Thyroid gland (tissue), 4 donors: ENCODE measurements around the gene PRKCE. TPM values are rescaled to one million over a fixed set of nuclear protein-coding genes. Genes with fewer than 3 reads are reported as not detected.

Experiments
- DNase-seq, 2 donors: peaks; one replicate each; pipeline ENCODE4 v3.0.0-alpha.2; 2019
- H3K27ac ChIP-seq, 3 donors: fragments of 200-600 bp; sonication (generic); 1 replicate in 2 of 3; 2 replicates in 1 of 3; pipeline ENCODE4 v1.5.1; 2016 to 2019; ENCODE audit warnings: mild to moderate bottlenecking in 1 of 3, moderate library complexity in 1 of 3
- H3K27me3 ChIP-seq: fragments of 200-600 bp; sonication (generic); one replicate; pipeline ENCODE4 v1.5.1; 2019
- H3K36me3 ChIP-seq, 2 donors: fragments of 200-600 bp; sonication (generic); one replicate each; pipeline ENCODE4 v1.5.1; 2016 to 2019
- H3K4me1 ChIP-seq, 2 donors: fragments of 200-600 bp; sonication (generic); one replicate each; pipeline ENCODE4 v1.5.1; 2017 to 2019
- H3K4me3 ChIP-seq, 3 donors: fragments of 200-600 bp; sonication (generic); replicated peaks in 1 of 3; 1 replicate in 2 of 3; 2 replicates in 1 of 3; pipeline ENCODE4 v1.5.1; 2016; ENCODE audit warnings: mild to moderate bottlenecking in 1 of 3
- H3K9me3 ChIP-seq: fragments of 200-600 bp; sonication (generic); one replicate; pipeline ENCODE4 v1.5.1; 2017
- POLR2A ChIP-seq, 2 donors: fragments of 450-650 bp; IDR thresholded peaks; one replicate each; pipeline ENCODE4 v1.6.1; 2017; ENCODE audit warnings: antibody characterized with exemption in 2 of 2, mild to moderate bottlenecking in 2 of 2, moderate library complexity in 1 of 2
- WGBS, 2 donors: methylation state at CpG; one replicate each; pipeline ENCODE4 v1.1.5; 2017; 5-methylcytosine and 5-hydroxymethylcytosine counted together
- intact Hi-C: fragments of 100-400 bp; cut with DNase I; formaldehyde crosslinking; loops from one replicate; pipeline ENCODE4 v1.15.1; 2023
- total RNA-seq, 4 donors: library from RNA; depleted of rRNA; stranded (reverse); fragments of >200 nt; gene quantifications; one replicate each; pipeline ENCODE4 v1.2.3, GENCODE V29; 2016
- TF ChIP-seq, protein P1 (sequence below), 6 experiments: fragments of 200-600 bp in 3 of 6; fragments of 450-650 bp in 3 of 6; sonication (generic) in 3 of 6; IDR thresholded peaks; one replicate each; pipeline ENCODE4 v1.5.1; 2016 to 2019; ENCODE audit warnings: antibody characterized with exemption in 6 of 6, mild to moderate bottlenecking in 2 of 6, inconsistent platforms in 1 of 6, moderate library complexity in 1 of 6

Gene PRKCE
- total RNA-seq, 4 donors from 2014 or later = 8.4 to 35.3 (median 15.2) TPM

DNA sequence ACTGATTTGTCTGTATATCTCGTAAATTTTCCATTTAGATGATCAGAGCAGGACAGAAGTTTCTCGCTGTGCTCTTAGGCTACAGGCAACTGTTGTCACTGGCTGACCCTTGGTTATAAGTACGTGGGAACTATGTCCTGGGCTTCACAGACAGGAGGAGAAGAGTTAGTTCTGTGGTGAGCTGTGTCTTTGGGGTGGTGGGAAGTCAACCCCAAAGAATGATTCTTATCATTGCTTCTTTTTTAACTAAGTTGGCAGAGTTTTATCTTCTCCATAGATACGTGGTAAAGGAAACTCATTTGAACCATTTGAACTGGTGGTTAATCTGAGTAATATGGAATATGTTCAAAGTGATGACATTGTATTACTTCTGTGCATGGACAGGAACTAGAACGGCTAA lies 415.1 kb downstream of the PRKCE start:
- H3K27ac ChIP-seq = no peak overlapping the region
- H3K36me3 ChIP-seq = no peaks in the 10 kb centered on the region
- no peaks in the 10 kb centered on the region for H3K27me3 ChIP-seq
- H3K4me1 ChIP-seq = peaks cover 4% of the 10 kb centered on the region in 2 donors
- no peak for TF ChIP-seq POLR2A (IDR thresholded peaks at IDR 0.05)
- TF ChIP-seq, protein P1, sequence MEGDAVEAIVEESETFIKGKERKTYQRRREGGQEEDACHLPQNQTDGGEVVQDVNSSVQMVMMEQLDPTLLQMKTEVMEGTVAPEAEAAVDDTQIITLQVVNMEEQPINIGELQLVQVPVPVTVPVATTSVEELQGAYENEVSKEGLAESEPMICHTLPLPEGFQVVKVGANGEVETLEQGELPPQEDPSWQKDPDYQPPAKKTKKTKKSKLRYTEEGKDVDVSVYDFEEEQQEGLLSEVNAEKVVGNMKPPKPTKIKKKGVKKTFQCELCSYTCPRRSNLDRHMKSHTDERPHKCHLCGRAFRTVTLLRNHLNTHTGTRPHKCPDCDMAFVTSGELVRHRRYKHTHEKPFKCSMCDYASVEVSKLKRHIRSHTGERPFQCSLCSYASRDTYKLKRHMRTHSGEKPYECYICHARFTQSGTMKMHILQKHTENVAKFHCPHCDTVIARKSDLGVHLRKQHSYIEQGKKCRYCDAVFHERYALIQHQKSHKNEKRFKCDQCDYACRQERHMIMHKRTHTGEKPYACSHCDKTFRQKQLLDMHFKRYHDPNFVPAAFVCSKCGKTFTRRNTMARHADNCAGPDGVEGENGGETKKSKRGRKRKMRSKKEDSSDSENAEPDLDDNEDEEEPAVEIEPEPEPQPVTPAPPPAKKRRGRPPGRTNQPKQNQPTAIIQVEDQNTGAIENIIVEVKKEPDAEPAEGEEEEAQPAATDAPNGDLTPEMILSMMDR (IDR thresholded peaks at IDR 0.05) = no peak
- H3K4me3 ChIP-seq = no peak overlapping the region
- WGBS, 2 donors = 87 to 91% methylated on average over 5 of the region's 5 CpGs
- no peaks in the 10 kb centered on the region for H3K9me3 ChIP-seq
- no peak for DNase-seq
- intact Hi-C loops = no loop called here

DNA sequence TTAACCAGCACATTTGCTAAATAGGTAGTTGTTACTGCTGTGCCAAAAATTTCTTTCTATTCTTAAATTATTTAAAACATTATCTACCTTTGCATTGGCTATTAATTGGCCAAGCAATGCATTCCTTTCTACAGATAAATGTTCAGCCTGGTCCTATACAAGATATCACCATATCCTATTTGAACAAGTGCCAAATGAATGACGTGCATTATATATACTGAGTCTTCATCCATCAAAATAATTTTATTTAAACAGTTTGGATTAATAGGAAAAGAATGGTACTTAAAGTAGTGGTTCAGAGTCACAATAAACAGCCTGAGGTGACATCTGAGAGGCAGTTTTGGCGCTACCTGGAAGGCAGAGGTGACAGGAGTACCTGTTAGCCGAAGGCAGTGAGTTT lies 415.6 kb downstream of the PRKCE start:
- DNase-seq = no peak
- H3K4me3 ChIP-seq = no peak overlapping the region
- intact Hi-C loops = no loop called here
- H3K36me3 ChIP-seq = no peaks in the 10 kb centered on the region
- 94 to 95% methylated on average over 3 of the region's 3 CpGs for WGBS, 2 donors
- peaks cover 6 to 9% of the 10 kb centered on the region in 2 donors for H3K4me1 ChIP-seq
- no peaks in the 10 kb centered on the region for H3K9me3 ChIP-seq
- no peak overlapping the region for H3K27ac ChIP-seq
- TF ChIP-seq POLR2A (IDR thresholded peaks at IDR 0.05) = no peak
- TF ChIP-seq, protein P1 (IDR thresholded peaks at IDR 0.05) = no peak
- H3K27me3 ChIP-seq = no peaks in the 10 kb centered on the region

DNA sequence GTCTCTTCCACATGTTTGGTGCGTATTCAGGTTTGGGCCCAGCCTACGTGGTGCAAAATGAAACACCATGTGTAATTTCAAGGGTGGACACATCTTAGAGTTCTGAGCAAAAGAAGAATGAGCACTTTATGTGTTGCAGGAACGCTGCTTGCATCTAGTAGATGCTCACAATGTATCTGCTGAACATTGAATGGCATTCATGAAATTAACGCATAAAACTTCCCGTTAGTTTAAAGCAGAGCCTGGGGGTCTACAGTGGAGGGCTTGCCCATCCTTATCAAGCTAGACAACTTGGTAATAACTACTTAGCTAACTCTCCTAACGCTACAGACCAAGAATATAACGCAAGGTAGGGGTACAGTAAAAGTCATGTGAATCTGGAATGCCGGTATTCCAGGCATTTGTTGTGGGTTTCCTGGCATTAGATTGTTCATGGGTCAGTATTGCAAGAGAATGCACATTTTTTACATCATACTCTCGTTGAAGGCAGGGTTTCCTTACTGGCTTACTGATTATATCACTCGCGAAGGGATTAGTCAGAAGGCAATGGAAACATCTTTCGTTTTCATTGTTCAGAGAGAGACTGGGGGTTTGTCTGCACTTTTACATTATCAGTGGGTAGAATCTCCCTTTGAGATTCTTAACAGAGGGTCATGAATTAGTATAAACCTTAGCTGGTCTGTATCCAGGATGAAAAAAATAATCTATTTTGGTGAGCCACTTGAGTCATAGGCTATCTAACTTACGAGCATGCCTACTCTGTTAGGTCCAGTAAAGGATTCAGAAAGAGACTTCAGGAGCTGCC lies 416.2 kb downstream of the PRKCE start:
- H3K9me3 ChIP-seq = no peaks in the 10 kb centered on the region
- H3K4me3 ChIP-seq = no peak overlapping the region
- peaks cover 12 to 13% of the 10 kb centered on the region in 2 donors for H3K4me1 ChIP-seq
- TF ChIP-seq, protein P1 (IDR thresholded peaks at IDR 0.05) = no peak
- no peak for TF ChIP-seq POLR2A (IDR thresholded peaks at IDR 0.05)
- no peaks in the 10 kb centered on the region for H3K36me3 ChIP-seq
- no peak for DNase-seq
- no peaks in the 10 kb centered on the region for H3K27me3 ChIP-seq
- WGBS, 2 donors = 86 to 88% methylated on average over 13 of the region's 13 CpGs
- intact Hi-C loops = no loop called here
- H3K27ac ChIP-seq = no peak overlapping the region

DNA sequence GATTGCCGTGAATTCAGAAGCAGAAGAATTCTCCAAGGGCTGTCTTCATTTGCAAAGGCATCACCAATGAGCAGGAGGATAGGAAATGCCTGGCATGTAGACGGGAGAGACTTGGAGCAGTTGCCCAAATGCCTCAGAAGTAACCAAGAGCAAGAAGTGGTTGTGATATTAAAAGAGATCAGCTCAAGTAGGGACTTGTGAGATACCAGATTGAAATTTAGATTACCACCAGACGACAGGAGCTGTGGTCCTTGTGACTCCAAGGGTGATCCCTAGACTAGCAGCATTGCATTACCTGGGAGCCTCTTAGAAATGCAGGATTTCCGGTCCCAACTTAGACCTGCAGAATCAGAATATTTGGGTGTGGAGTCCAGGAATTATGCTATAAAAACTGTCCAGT lies 417.2 kb downstream of the PRKCE start:
- DNase-seq = no peak
- Histone ChIP-seq H3K27ac (no peak overlapping the region), H3K27me3 (no peaks in the 10 kb centered on the region), H3K4me1 (peaks cover 9 to 10% of the 10 kb centered on the region in 2 donors), H3K36me3 (no peaks in the 10 kb centered on the region), H3K9me3 (no peaks in the 10 kb centered on the region), H3K4me3 (no peak overlapping the region)
- intact Hi-C loops = no loop called here
- no peak for TF ChIP-seq POLR2A (IDR thresholded peaks at IDR 0.05)
- TF ChIP-seq, protein P1 (IDR thresholded peaks at IDR 0.05) = no peak
- WGBS, 2 donors = 79 to 95% methylated on average over 4 of the region's 4 CpGs

DNA sequence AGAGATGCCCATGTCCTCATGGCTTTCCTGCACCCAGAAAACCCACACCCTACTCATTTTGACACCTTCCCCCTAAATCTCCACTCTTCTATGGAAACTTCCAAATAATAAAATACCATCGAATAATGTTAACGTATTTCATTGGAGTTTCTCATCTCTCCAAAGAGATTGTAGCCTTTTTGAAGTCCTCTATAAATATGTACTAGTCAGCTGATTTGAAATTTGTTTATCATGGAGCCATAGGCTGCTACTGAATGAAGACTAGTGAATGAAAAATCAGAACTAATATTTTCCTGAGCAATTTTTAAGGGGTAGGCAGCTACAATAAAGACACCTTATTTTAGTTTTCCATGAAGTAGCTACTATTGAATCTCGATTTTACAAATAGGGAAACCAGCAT lies 419.6 kb downstream of the PRKCE start:
- DNase-seq = no peak
- TF ChIP-seq POLR2A (IDR thresholded peaks at IDR 0.05) = no peak
- TF ChIP-seq, protein P1 (IDR thresholded peaks at IDR 0.05) = no peak
- no peaks in the 10 kb centered on the region for H3K9me3 ChIP-seq
- H3K27me3 ChIP-seq = no peaks in the 10 kb centered on the region
- H3K4me3 ChIP-seq = no peak overlapping the region
- 96% methylated on average over 3 of the region's 3 CpGs for WGBS, 2 donors
- peaks cover 9 to 10% of the 10 kb centered on the region in 2 donors for H3K4me1 ChIP-seq
- H3K36me3 ChIP-seq = no peaks in the 10 kb centered on the region
- intact Hi-C loops = no loop called here
- H3K27ac ChIP-seq = no peak overlapping the region
